DND-41 (cell line): ENCODE results near the gene PABPN1L.

ENCODE experiments used
- EZH2 ChIP-seq: IDR thresholded peaks from 3 replicates; pipeline ENCODE4 v1.6.1; 2012; ENCODE audit warnings: borderline replicate concordance, low read depth, mild to moderate bottlenecking, moderate library complexity, low read length, inconsistent platforms; ENCODE audit not compliant: severe bottlenecking
- TF ChIP-seq, protein P1 (sequence below): IDR thresholded peaks from 2 replicates; pipeline ENCODE4 v1.5.1; 2012; ENCODE audit warnings: borderline replicate concordance, low read length, moderate library complexity, mild to moderate bottlenecking; ENCODE audit not compliant: poor library complexity, severe bottlenecking; ENCODE audit errors: extremely low read depth

DNA sequence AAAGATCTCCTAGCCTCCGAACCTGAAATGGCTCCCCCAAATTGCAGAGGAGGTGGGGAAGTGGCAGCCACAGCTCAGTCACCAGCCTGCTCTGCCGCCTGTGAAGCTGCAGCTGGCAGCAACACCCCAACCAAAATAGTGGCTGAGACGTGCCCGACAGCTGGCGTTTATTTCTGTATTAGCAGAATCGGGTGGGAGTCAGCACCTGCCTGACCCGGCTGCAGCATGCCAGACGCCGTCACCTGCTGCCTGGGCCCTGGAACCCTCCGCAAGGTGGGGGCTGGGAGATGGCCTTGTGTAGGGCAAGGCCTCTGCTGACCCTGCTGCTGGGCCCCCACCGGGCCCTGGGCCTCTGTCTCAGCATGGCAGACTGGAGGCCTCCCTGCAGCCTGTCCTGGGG, 17.5 kb upstream of the PABPN1L start:
- TF ChIP-seq, protein P1, sequence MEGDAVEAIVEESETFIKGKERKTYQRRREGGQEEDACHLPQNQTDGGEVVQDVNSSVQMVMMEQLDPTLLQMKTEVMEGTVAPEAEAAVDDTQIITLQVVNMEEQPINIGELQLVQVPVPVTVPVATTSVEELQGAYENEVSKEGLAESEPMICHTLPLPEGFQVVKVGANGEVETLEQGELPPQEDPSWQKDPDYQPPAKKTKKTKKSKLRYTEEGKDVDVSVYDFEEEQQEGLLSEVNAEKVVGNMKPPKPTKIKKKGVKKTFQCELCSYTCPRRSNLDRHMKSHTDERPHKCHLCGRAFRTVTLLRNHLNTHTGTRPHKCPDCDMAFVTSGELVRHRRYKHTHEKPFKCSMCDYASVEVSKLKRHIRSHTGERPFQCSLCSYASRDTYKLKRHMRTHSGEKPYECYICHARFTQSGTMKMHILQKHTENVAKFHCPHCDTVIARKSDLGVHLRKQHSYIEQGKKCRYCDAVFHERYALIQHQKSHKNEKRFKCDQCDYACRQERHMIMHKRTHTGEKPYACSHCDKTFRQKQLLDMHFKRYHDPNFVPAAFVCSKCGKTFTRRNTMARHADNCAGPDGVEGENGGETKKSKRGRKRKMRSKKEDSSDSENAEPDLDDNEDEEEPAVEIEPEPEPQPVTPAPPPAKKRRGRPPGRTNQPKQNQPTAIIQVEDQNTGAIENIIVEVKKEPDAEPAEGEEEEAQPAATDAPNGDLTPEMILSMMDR = no peak
- no peak for TF ChIP-seq EZH2
